Measurements from ENCODE around the gene WDR81.
A peak's percentile ranks its signal among the peaks of the same experiment; 100 is the strongest.

The WDR81 gene

GRCh38 chr17:1752425-1753262 is 28.1 kb downstream of the WDR81 start (continued):
- TF ChIP-seq ZNF280D (tag by site-specific recombination; IDR thresholded peaks at IDR 0.05) = no peak
- TF ChIP-seq SETDB1 (IDR thresholded peaks at IDR 0.05; ENCODE audit: insufficient read length, low read length) = no peak
- TF ChIP-seq ZNF692 (tag by site-specific recombination; IDR thresholded peaks at IDR 0.05) = peak; percentile 8; the same call in 1 of the 2 replicates
- peak; percentile 64 for TF ChIP-seq ZFHX2 (tag by site-specific recombination; conservative IDR thresholded peaks at IDR 0.05)
- no peak for TF ChIP-seq ZNF132 (tag by site-specific recombination; IDR thresholded peaks at IDR 0.05; ENCODE audit: borderline replicate concordance)
- no peak for TF ChIP-seq ZNF600 (tag by site-specific recombination; IDR thresholded peaks at IDR 0.05)
- TF ChIP-seq CTCF (tag by site-specific recombination; IDR thresholded peaks at IDR 0.05) = no peak
- TF ChIP-seq KLF7 (tag by site-specific recombination; IDR thresholded peaks at IDR 0.05; ENCODE audit: borderline replicate concordance) = no peak
- TF ChIP-seq ZBTB49 (tag by site-specific recombination; IDR thresholded peaks at IDR 0.05; ENCODE audit: low read depth) = no peak
- no peak for TF ChIP-seq ZNF354C (tag by site-specific recombination; IDR thresholded peaks at IDR 0.05; ENCODE audit: borderline replicate concordance, low read depth)
- TF ChIP-seq EGR2 (tag by site-specific recombination; IDR thresholded peaks at IDR 0.05; ENCODE audit: low read depth) = peak; percentile 86
- no peak for TF ChIP-seq ZNF654 (tag by site-specific recombination; IDR thresholded peaks at IDR 0.05; ENCODE audit: low read depth)
- TF ChIP-seq SP2 (tag by site-specific recombination; IDR thresholded peaks at IDR 0.05) = no peak
- TF ChIP-seq ZNF701 (tag by site-specific recombination; IDR thresholded peaks at IDR 0.05) = no peak
- TF ChIP-seq ZNF366 (tag by site-specific recombination; conservative IDR thresholded peaks at IDR 0.05) = no peak
- no peak for TF ChIP-seq ZNF211 (tag by site-specific recombination; IDR thresholded peaks at IDR 0.05; ENCODE audit: low read depth)
- TF ChIP-seq ZNF174 (tag by site-specific recombination; IDR thresholded peaks at IDR 0.05) = no peak
- TF ChIP-seq ZFP69B (tag by site-specific recombination; IDR thresholded peaks at IDR 0.05) = peak; percentile 46; the same call in 1 of the 2 replicates
- TF ChIP-seq OVOL3 (tag by site-specific recombination; IDR thresholded peaks at IDR 0.05) = no peak
- no peak for TF ChIP-seq ZFP41 (tag by site-specific recombination; IDR thresholded peaks at IDR 0.05; ENCODE audit: borderline replicate concordance)
- no peak for TF ChIP-seq RBAK (tag by site-specific recombination; IDR thresholded peaks at IDR 0.05)
- no peak for TF ChIP-seq PATZ1 (tag by site-specific recombination; IDR thresholded peaks at IDR 0.05)
- no peak for TF ChIP-seq KLF10 (tag by site-specific recombination; IDR thresholded peaks at IDR 0.05)
- TF ChIP-seq ZSCAN18 (tag by site-specific recombination; IDR thresholded peaks at IDR 0.05) = no peak
- TF ChIP-seq ZNF175 (tag by site-specific recombination; IDR thresholded peaks at IDR 0.05) = no peak
- TF ChIP-seq ZNF157 (tag by site-specific recombination; IDR thresholded peaks at IDR 0.05) = no peak
- no peak for TF ChIP-seq ZNF121 (tag by site-specific recombination; IDR thresholded peaks at IDR 0.05)
- TF ChIP-seq ZNF610 (tag by site-specific recombination; IDR thresholded peaks at IDR 0.05; ENCODE audit: borderline replicate concordance) = no peak

All from HEK293 (cell line).